Stimulated activated CD4-positive, alpha-beta T cell treated with anti-CD3 and anti-CD28 coated beads, TNF-alpha, amount 100 ng/mL, for 24 hours (primary cell): ENCODE data around the gene ATAD3B.
A peak's percentile ranks its signal among the peaks of the same experiment; 100 is the strongest.
"Not testable (repeated sequence)": the region's sequence is repeated elsewhere in the genome, so short reads cannot be mapped to it uniquely, and the experiment has no call there.

Experiments
- DNase-seq, 3 experiments: peaks; one replicate each; pipeline ENCODE4 v3.0.0-alpha.2; 2020; ENCODE audit warnings: low read depth in 3 of 3

ATAD3B gene

GRCh38 chr1:1471389-1472052, at the start of gene ATAD3B:
Gene ATAD3B, plus strand, starts transcription at chr1:1471765. Its CDS starts 120 bp downstream, at chr1:1471885.
- peak; percentile 90 to 97 (median 91) for DNase-seq

GRCh38 chr1:1421907-1422464, 49.6 kb upstream of the ATAD3B start:
- DNase-seq, result no peak

- DNase-seq, result no peak
These were observed 48.9 kb upstream of the ATAD3B start for GRCh38 chr1:1422465-1423244.

GRCh38 chr1:1423245-1423597, 48.3 kb upstream of the ATAD3B start:
- DNase-seq, result no peak

- DNase-seq, result no peak
These were observed 46.9 kb upstream of the ATAD3B start for GRCh38 chr1:1424707-1425106.

- no peak for DNase-seq
These were observed 46.2 kb upstream of the ATAD3B start for GRCh38 chr1:1425426-1425752.

GRCh38 chr1:1425753-1426495, 45.6 kb upstream of the ATAD3B start:
- DNase-seq, result no peak

- no peak for DNase-seq
These were observed 45.0 kb upstream of the ATAD3B start for GRCh38 chr1:1426496-1427105.

GRCh38 chr1:1427106-1427819, 44.3 kb upstream of the ATAD3B start:
- DNase-seq, result no peak

GRCh38 chr1:1427820-1428148, 43.8 kb upstream of the ATAD3B start:
- DNase-seq, result no peak

GRCh38 chr1:1428174-1428573, 43.4 kb upstream of the ATAD3B start:
- DNase-seq, result no peak

- not testable (repeated sequence) for DNase-seq
These were observed 42.6 kb upstream of the ATAD3B start for GRCh38 chr1:1428967-1429366.

GRCh38 chr1:1429671-1430073, 41.9 kb upstream of the ATAD3B start:
- DNase-seq, result no peak

- DNase-seq, result no peak
These were observed 41.2 kb upstream of the ATAD3B start for GRCh38 chr1:1430114-1430982.

- DNase-seq, result no peak
These were observed 40.3 kb upstream of the ATAD3B start for GRCh38 chr1:1430992-1431844.

- no peak for DNase-seq
These were observed 39.7 kb upstream of the ATAD3B start for GRCh38 chr1:1431845-1432273.

- DNase-seq, result no peak
These were observed 39.2 kb upstream of the ATAD3B start for GRCh38 chr1:1432274-1432950.

GRCh38 chr1:1432951-1433803, 38.4 kb upstream of the ATAD3B start:
- DNase-seq, result no peak
